ENCODE results near the gene SMAD6.

The SMAD6 gene

DNA sequence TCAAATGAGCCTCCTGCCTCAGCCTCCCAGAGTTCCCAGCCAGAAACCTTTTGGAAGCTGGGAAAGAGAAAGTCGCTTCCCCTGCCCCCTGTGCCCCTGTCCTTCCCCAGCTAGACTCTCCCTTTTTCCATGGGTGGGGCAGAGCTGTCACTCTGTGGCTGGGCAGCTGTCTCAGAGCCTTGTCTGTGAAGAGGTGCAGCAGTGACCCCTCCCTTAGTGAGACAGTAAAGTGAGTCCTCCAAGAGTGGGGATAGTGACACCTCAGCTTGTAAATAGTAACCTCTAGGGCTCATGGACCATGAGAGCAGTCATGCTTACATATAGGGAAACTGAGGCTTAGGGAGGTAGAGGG, 76.3 kb downstream of the SMAD6 start:
- TF ChIP-seq, protein P1, sequence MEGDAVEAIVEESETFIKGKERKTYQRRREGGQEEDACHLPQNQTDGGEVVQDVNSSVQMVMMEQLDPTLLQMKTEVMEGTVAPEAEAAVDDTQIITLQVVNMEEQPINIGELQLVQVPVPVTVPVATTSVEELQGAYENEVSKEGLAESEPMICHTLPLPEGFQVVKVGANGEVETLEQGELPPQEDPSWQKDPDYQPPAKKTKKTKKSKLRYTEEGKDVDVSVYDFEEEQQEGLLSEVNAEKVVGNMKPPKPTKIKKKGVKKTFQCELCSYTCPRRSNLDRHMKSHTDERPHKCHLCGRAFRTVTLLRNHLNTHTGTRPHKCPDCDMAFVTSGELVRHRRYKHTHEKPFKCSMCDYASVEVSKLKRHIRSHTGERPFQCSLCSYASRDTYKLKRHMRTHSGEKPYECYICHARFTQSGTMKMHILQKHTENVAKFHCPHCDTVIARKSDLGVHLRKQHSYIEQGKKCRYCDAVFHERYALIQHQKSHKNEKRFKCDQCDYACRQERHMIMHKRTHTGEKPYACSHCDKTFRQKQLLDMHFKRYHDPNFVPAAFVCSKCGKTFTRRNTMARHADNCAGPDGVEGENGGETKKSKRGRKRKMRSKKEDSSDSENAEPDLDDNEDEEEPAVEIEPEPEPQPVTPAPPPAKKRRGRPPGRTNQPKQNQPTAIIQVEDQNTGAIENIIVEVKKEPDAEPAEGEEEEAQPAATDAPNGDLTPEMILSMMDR (IDR thresholded peaks at IDR 0.05; ENCODE audit: low read depth, low read length): no peak

GRCh38 chr15:66778716-66779115, 76.7 kb downstream of the SMAD6 start:
- TF ChIP-seq, protein P1 (IDR thresholded peaks at IDR 0.05; ENCODE audit: low read depth, low read length): no peak
- no peak overlapping the region for H3K4me3 ChIP-seq (ENCODE audit: low read depth, low read length)

More for the DNA sequence above, 76.3 kb downstream of the SMAD6 start:
- H3K4me3 ChIP-seq (ENCODE audit: low read depth, low read length): no peak overlapping the region

GRCh38 chr15:66779331-66780009, 77.4 kb downstream of the SMAD6 start:
- TF ChIP-seq, protein P1 (IDR thresholded peaks at IDR 0.05; ENCODE audit: low read depth, low read length): no peak
- no peak overlapping the region for H3K4me3 ChIP-seq (ENCODE audit: low read depth, low read length)

GRCh38 chr15:66780172-66780972, 78.3 kb downstream of the SMAD6 start:
- H3K4me3 ChIP-seq (ENCODE audit: low read depth, low read length): no peak overlapping the region; the same call in 1 of the 2 replicates
- TF ChIP-seq, protein P1 (IDR thresholded peaks at IDR 0.05; ENCODE audit: low read depth, low read length): no peak

GRCh38 chr15:66780973-66781718, 79.1 kb downstream of the SMAD6 start:
- H3K4me3 ChIP-seq (ENCODE audit: low read depth, low read length): no peak overlapping the region
- TF ChIP-seq, protein P1 (IDR thresholded peaks at IDR 0.05; ENCODE audit: low read depth, low read length): no peak

DNA sequence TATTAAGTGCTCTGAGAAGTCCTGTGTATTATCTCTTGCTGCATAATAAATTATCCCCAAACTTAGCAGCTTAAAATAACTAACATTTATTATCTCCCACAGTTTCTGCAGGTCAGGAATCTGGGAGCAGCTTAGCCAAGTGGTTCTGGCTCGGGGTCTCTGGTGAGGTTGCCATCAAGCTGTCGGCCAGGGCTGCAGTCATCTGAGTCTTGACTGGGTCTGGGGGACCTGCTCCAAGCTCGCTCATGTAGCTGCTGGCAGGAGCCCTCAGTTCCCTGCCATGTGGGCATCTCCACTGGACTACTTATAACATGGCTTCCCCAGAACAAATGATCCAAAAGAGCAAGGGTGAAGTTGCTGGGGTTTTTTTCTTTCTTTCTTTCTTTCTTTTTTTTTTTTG, 80.7 kb downstream of the SMAD6 start:
- no peak overlapping the region for H3K4me3 ChIP-seq (ENCODE audit: low read depth, low read length)
- TF ChIP-seq, protein P1 (IDR thresholded peaks at IDR 0.05; ENCODE audit: low read depth, low read length): no peak
